ENCODE data around the gene C1orf115.

DNA sequence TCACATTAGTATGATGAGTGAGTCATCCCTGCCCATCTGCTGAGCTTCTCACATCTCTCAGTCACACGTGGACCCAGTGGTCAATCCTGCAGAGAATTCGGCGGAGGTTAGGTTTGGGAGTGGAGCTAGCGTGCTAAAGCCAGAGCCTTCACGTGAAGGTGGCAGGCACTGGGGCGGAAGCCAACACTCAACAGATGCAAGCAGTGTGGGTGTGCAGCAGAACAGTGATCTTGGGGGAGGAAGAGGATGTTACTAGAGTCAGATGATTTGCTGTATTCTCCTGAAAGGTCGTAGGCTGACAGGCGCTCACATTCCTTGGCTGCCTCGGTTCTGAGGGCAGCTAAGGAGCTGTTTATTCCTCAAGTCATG lies 6.7 kb downstream of the C1orf115 start:
- TF ChIP-seq, protein P1, sequence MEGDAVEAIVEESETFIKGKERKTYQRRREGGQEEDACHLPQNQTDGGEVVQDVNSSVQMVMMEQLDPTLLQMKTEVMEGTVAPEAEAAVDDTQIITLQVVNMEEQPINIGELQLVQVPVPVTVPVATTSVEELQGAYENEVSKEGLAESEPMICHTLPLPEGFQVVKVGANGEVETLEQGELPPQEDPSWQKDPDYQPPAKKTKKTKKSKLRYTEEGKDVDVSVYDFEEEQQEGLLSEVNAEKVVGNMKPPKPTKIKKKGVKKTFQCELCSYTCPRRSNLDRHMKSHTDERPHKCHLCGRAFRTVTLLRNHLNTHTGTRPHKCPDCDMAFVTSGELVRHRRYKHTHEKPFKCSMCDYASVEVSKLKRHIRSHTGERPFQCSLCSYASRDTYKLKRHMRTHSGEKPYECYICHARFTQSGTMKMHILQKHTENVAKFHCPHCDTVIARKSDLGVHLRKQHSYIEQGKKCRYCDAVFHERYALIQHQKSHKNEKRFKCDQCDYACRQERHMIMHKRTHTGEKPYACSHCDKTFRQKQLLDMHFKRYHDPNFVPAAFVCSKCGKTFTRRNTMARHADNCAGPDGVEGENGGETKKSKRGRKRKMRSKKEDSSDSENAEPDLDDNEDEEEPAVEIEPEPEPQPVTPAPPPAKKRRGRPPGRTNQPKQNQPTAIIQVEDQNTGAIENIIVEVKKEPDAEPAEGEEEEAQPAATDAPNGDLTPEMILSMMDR (IDR thresholded peaks at IDR 0.05; ENCODE audit: insufficient read depth, low read length, poor library complexity, severe bottlenecking), result no peak
- TF ChIP-seq EZH2phosphoT487 (conservative IDR thresholded peaks at IDR 0.05; ENCODE audit: low read length), result no peak
